HEK293T (cell line): ENCODE results near the gene LMO7.
A peak's percentile ranks its signal among the peaks of the same experiment; 100 is the strongest.

Experiments used
- CTCF ChIA-PET: fragments of 350-600 bp; formaldehyde crosslinking; extraction: SDS; loops from one replicate; lab custom pipeline; 2021; ENCODE audit warnings: antibody characterized with exemption, inconsistent platforms; lab: Yijun Ruan, JAX
- POLR2A ChIA-PET: fragments of 350-600 bp; formaldehyde crosslinking; extraction: SDS; loops from one replicate; lab custom pipeline; 2020; ENCODE audit warnings: antibody characterized with exemption, inconsistent platforms; lab: Yijun Ruan, JAX
- DNase-seq: peaks from one replicate; pipeline ENCODE4 v3.0.0; 2012; ENCODE audit warnings: mixed read lengths; ENCODE audit errors: extremely low spot score
- ARNT ChIP-seq: fragments of 450-650 bp; IDR thresholded peaks from 2 replicates; pipeline ENCODE4 v1.6.1; 2017; ENCODE audit warnings: mild to moderate bottlenecking
- BHLHE40 ChIP-seq: fragments of 450-650 bp; IDR thresholded peaks from 2 replicates; pipeline ENCODE4 v1.6.1; 2016; ENCODE audit warnings: mild to moderate bottlenecking, moderate library complexity, borderline replicate concordance
- CTBP1 ChIP-seq: fragments of 450-650 bp; IDR thresholded peaks from 2 replicates; pipeline ENCODE4 v1.6.1; 2016; ENCODE audit warnings: borderline replicate concordance
- ELF4 ChIP-seq: fragments of 450-650 bp; IDR thresholded peaks from 2 replicates; pipeline ENCODE4 v1.6.1; 2017; ENCODE audit warnings: antibody characterized with exemption
- FOXA1 ChIP-seq: fragments of 450-650 bp; IDR thresholded peaks from 2 replicates; pipeline ENCODE4 v1.6.1; 2016; ENCODE audit warnings: mild to moderate bottlenecking
- FOXK2 ChIP-seq: fragments of 450-650 bp; IDR thresholded peaks from 2 replicates; pipeline ENCODE4 v1.6.1; 2016; ENCODE audit warnings: mild to moderate bottlenecking
- FOXM1 ChIP-seq: fragments of 450-650 bp; IDR thresholded peaks from 2 replicates; pipeline ENCODE4 v1.6.1; 2017; ENCODE audit warnings: mild to moderate bottlenecking, borderline replicate concordance
- HDGF ChIP-seq: fragments of 450-650 bp; IDR thresholded peaks from 2 replicates; pipeline ENCODE4 v1.6.1; 2017; ENCODE audit warnings: antibody characterized with exemption, borderline replicate concordance
- L3MBTL2 ChIP-seq: fragments of 450-650 bp; conservative IDR thresholded peaks from 2 replicates; pipeline ENCODE4 v1.6.1; 2016; ENCODE audit warnings: mild to moderate bottlenecking
- LEF1 ChIP-seq: fragments of 450-650 bp; IDR thresholded peaks from 2 replicates; pipeline ENCODE4 v1.6.1; 2017; ENCODE audit warnings: mild to moderate bottlenecking, borderline replicate concordance
- NFRKB ChIP-seq: fragments of 450-650 bp; IDR thresholded peaks from 2 replicates; pipeline ENCODE4 v1.6.1; 2016; ENCODE audit warnings: mild to moderate bottlenecking, moderate library complexity
- PKNOX1 ChIP-seq: fragments of 450-650 bp; IDR thresholded peaks from 2 replicates; pipeline ENCODE4 v1.6.1; 2016
- SP1 ChIP-seq: fragments of 450-650 bp; IDR thresholded peaks from 2 replicates; pipeline ENCODE4 v1.6.1; 2017
- SUZ12 ChIP-seq: fragments of 450-650 bp; IDR thresholded peaks from 2 replicates; pipeline ENCODE4 v1.6.1; 2016; ENCODE audit warnings: mild to moderate bottlenecking
- TARDBP ChIP-seq: fragments of 450-650 bp; IDR thresholded peaks from 2 replicates; pipeline ENCODE4 v1.6.1; 2016
- ZNF384 ChIP-seq: fragments of 450-650 bp; IDR thresholded peaks from 2 replicates; pipeline ENCODE4 v1.6.1; 2016

The LMO7 gene

GRCh38 chr13:75838366-75839005 is 202.4 kb downstream of the LMO7 start:
- ChIA-PET POLR2A (no interaction called here), CTCF (no interaction called here)
- no peak for DNase-seq
- no peak for TF ChIP-seq ELF4
- TF ChIP-seq ZNF384: no peak
- TF ChIP-seq FOXA1: no peak
- TF ChIP-seq FOXM1: no peak
- no peak for TF ChIP-seq ARNT
- TF ChIP-seq BHLHE40: no peak
- TF ChIP-seq TARDBP: no peak
- TF ChIP-seq NFRKB: no peak

- no peak for DNase-seq
- ChIA-PET CTCF (interaction anchor here (1.4 kb wide), 1 partner anchor 14 kb away, joined by 5 read pairs; no protein-coding TSS in a partner anchor), POLR2A (no interaction called here)
- TF ChIP-seq LEF1: no peak
- TF ChIP-seq FOXK2: no peak
- TF ChIP-seq TARDBP: no peak
- TF ChIP-seq ELF4: no peak
- no peak for TF ChIP-seq NFRKB
- TF ChIP-seq ARNT: no peak
- no peak for TF ChIP-seq CTBP1
- TF ChIP-seq L3MBTL2: no peak
- no peak for TF ChIP-seq SUZ12
- TF ChIP-seq SP1: no peak
- no peak for TF ChIP-seq FOXA1
- no peak for TF ChIP-seq ZNF384
- TF ChIP-seq PKNOX1: no peak
- no peak for TF ChIP-seq BHLHE40
- no peak for TF ChIP-seq FOXM1
- no peak for TF ChIP-seq HDGF
These were observed 203.3 kb downstream of the LMO7 start for GRCh38 chr13:75839406-75839805.

- ChIA-PET POLR2A (no interaction called here), CTCF (no interaction called here)
- TF ChIP-seq HDGF (no peak), FOXA1 (no peak), LEF1 (no peak)
- no peak for DNase-seq
These were observed 205.8 kb downstream of the LMO7 start for GRCh38 chr13:75841905-75842304.

- no peak for TF ChIP-seq ELF4
- no peak for TF ChIP-seq FOXA1
- no peak for TF ChIP-seq HDGF
- TF ChIP-seq ARNT: no peak
- no peak for TF ChIP-seq SUZ12
- TF ChIP-seq CTBP1: no peak
- no peak for TF ChIP-seq FOXM1
- TF ChIP-seq PKNOX1: no peak
- CTCF ChIA-PET: interaction anchor here (0.8 kb wide), 1 partner anchor 23 kb away, joined by 3 read pairs; no protein-coding TSS in a partner anchor
- POLR2A ChIA-PET: no interaction called here
- no peak for DNase-seq
These were observed 206.9 kb downstream of the LMO7 start for GRCh38 chr13:75843074-75843473.

GRCh38 chr13:75843991-75844390 is 207.9 kb downstream of the LMO7 start:
- DNase-seq: no peak
- ChIA-PET CTCF (interaction anchor here (0.9 kb wide), 1 partner anchor 148 kb away, joined by 4 read pairs; no protein-coding TSS in a partner anchor), POLR2A (no interaction called here)
- no peak for TF ChIP-seq CTBP1
- no peak for TF ChIP-seq HDGF
- TF ChIP-seq LEF1: no peak
- TF ChIP-seq ARNT: no peak
- TF ChIP-seq NFRKB: no peak
- no peak for TF ChIP-seq PKNOX1
- no peak for TF ChIP-seq FOXK2
- no peak for TF ChIP-seq ELF4
- no peak for TF ChIP-seq TARDBP
- TF ChIP-seq BHLHE40: no peak
- TF ChIP-seq ZNF384: no peak
- no peak for TF ChIP-seq SUZ12
- no peak for TF ChIP-seq L3MBTL2
- TF ChIP-seq FOXA1: no peak
- TF ChIP-seq FOXM1: no peak

GRCh38 chr13:75847588-75847987 is 211.5 kb downstream of the LMO7 start:
- DNase-seq: no peak
- ChIA-PET POLR2A (no interaction called here), CTCF (no interaction called here)
- TF ChIP-seq L3MBTL2: no peak
- no peak for TF ChIP-seq TARDBP
- no peak for TF ChIP-seq SUZ12
- no peak for TF ChIP-seq ARNT
- TF ChIP-seq FOXM1: no peak
- TF ChIP-seq FOXA1: no peak
- no peak for TF ChIP-seq ELF4

GRCh38 chr13:75850916-75851315 is 214.8 kb downstream of the LMO7 start:
- ChIA-PET POLR2A (no interaction called here), CTCF (interaction anchor here (0.6 kb wide), 1 partner anchor 25 kb away, joined by 3 read pairs; no protein-coding TSS in a partner anchor)
- TF ChIP-seq L3MBTL2 (peak; percentile 55), PKNOX1 (no peak)
- DNase-seq: no peak
